GM12891 (cell line): ENCODE data around the gene KRT1.

Source experiments
- DNase-seq: peaks from one replicate; pipeline ENCODE4 v3.0.0; 2011; ENCODE audit warnings: low spot score; ENCODE audit not compliant: insufficient read length
- FAIRE-seq: peaks from 2 replicates; lab custom pipeline; 2011; peaks lifted over from hg19 to GRCh38; lab: Jason Lieb, UNC
- PAX5 ChIP-seq: IDR thresholded peaks from 2 replicates; pipeline ENCODE4 v1.6.1; 2011; ENCODE audit warnings: low read length, moderate library complexity, mild to moderate bottlenecking; ENCODE audit not compliant: insufficient read depth, severe bottlenecking
- POLR2A ChIP-seq: IDR thresholded peaks from 2 replicates; pipeline ENCODE4 v1.6.1; 2011; ENCODE audit warnings: low read depth, low read length, control low read depth
- POLR2AphosphoS5 ChIP-seq: IDR thresholded peaks from 2 replicates; pipeline ENCODE4 v1.6.1; 2011; ENCODE audit warnings: low read depth, low read length, control low read depth
- POU2F2 ChIP-seq: IDR thresholded peaks from 2 replicates; pipeline ENCODE4 v1.6.1; 2011; ENCODE audit warnings: low read depth, mild to moderate bottlenecking, control low read depth, low read length, moderate library complexity
- SPI1 ChIP-seq: IDR thresholded peaks from 2 replicates; pipeline ENCODE4 v1.6.1; 2011; ENCODE audit warnings: low read depth, low read length, control low read depth
- TAF1 ChIP-seq: IDR thresholded peaks from 2 replicates; pipeline ENCODE4 v1.6.1; 2011; ENCODE audit warnings: low read depth, low read length, control low read depth

The KRT1 gene

DNA sequence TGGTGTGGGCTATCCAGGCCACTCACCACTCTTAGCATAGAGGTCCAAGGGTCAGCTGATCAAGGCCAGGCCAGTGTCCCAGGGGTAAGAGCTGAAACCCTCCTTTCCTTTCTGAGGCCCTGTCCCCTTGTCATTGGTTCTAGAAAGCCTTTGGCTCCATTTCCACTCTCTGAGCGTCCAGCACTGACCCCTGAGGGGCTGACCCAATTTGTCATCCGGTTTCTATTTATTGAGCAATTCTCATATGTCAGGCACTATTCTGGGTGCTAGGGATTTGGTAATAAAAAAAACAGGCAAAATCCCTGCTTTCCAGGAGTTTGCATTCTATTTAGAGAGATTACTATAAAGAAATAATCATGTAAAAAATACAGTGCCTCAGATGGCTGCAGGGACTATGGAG lies 19.8 kb upstream of the KRT1 start:
- FAIRE-seq (no peak), DNase-seq (no peak)
- TF ChIP-seq TAF1: no peak
- no peak for TF ChIP-seq POLR2AphosphoS5
- no peak for TF ChIP-seq PAX5
- no peak for TF ChIP-seq POLR2A
- TF ChIP-seq SPI1: no peak

DNA sequence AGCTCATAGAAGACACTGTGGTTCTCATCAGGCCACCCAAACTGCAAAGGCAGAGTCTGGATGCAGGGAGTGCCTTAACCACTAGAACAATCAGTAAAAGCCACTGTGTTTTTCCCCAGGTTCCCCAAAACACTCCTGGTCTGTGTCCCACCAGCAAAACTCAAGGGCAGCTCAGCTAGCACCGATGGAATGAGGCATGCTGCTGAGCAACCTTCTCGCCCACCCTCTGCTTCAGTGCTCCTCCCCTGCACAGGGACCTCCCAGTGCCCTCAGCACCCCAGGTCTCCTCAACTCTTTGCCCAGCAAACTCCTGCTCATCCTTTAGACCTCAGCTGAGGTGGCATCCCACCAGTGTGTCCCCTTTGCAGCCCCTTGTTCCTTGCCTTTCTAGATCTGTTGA lies 19.2 kb upstream of the KRT1 start:
- TF ChIP-seq SPI1 (no peak), PAX5 (no peak)
- FAIRE-seq (no peak), DNase-seq (no peak)

DNA sequence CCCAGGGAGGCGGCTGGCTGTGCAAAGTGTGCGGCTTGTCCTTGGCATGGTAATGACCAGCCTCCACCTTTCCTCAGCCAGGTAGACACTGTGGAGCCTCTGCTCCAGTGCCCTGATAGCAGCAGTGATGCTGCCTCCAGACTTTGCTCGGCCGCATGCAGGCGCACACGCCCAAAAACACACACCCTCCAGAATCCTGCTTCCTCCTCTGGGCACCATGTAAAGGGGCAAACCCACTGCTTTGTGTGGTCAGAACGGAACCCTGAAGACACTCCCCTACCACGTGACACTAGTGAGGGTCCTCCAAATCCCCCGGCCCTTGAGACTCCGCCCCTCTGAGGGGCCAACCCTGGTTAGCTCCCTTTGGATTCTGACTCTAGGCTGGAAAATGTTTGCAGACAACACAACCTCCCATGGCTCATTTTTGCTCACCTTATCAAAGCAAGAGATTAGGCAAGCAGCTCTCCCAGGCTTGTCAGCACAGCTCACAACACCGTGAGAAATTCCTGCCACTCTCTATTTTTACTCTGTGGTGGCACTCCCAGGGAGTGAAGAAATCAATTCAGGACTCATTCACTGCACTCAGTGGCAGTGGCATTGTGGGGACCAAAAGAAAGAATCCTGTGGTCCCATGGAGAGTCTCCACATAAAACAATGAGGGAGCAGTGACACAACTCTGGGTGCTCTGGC lies 18.6 kb upstream of the KRT1 start:
- FAIRE-seq (no peak), DNase-seq (no peak)
- TF ChIP-seq PAX5: no peak
- TF ChIP-seq POLR2AphosphoS5: no peak
- no peak for TF ChIP-seq POU2F2
- TF ChIP-seq SPI1: no peak
- TF ChIP-seq TAF1: no peak
- no peak for TF ChIP-seq POLR2A

- DNase-seq (no peak), FAIRE-seq (no peak)
- TF ChIP-seq POU2F2: no peak
- no peak for TF ChIP-seq SPI1
- TF ChIP-seq PAX5: no peak
- TF ChIP-seq POLR2AphosphoS5: no peak
- no peak for TF ChIP-seq TAF1
These were observed 16.9 kb upstream of the KRT1 start for GRCh38 chr12:52697058-52697582.

- DNase-seq (no peak), FAIRE-seq (no peak)
- TF ChIP-seq POLR2AphosphoS5 (no peak), POLR2A (no peak), TAF1 (no peak), PAX5 (no peak), SPI1 (no peak)
These were observed 16.4 kb upstream of the KRT1 start for GRCh38 chr12:52696588-52696987.

- FAIRE-seq: no peak
- DNase-seq: no peak
- no peak for TF ChIP-seq POLR2A
- no peak for TF ChIP-seq PAX5
These were observed 14.8 kb upstream of the KRT1 start for GRCh38 chr12:52695039-52695438.

DNA sequence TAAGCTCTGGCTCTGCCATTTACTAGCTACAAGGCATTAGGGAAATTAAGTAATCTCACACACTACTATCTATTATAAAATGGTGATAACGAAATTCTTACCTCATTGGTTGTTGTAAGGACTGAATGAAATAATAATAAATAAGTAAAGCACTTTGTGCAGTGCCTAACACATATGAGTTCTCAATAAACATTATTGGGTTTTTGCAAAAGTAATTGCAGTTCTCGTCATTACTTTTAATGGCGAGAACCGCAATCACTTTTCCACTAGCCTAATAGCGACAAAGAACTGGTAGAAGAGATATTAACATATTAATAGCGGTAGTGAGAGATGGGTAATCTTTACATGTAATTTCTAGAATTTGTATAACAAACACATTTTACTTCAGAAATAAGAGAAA lies 13.9 kb upstream of the KRT1 start:
- FAIRE-seq: no peak
- DNase-seq: no peak
- TF ChIP-seq POLR2A: no peak
- no peak for TF ChIP-seq TAF1
- TF ChIP-seq POLR2AphosphoS5: no peak
- no peak for TF ChIP-seq SPI1
- no peak for TF ChIP-seq POU2F2
- no peak for TF ChIP-seq PAX5

GRCh38 chr12:52693261-52693660 lies 13.1 kb upstream of the KRT1 start:
- TF ChIP-seq POU2F2 (no peak), PAX5 (no peak), POLR2A (no peak), POLR2AphosphoS5 (no peak), SPI1 (no peak), TAF1 (no peak)

DNA sequence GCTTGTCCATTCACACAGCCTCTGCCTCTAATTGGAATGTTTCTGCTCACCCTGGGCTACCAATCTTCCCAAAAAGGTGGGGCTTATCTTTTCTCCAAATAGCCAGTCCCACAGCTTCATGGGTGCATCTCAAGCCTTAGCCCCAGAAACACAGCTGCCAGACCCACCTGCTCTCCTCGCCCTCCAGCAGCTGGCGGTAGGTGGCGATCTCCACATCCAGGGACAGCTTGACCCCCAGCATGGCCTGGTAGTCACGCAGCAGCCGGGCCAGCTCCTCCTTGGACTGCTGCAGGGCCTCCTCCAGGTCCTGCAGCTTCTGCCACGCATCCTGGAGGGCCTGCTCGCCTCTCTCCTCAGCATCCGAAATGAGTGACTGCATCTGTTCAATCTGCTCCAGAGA lies 12.0 kb upstream of the KRT1 start:
- TF ChIP-seq POLR2A (no peak), POLR2AphosphoS5 (no peak)

More at GRCh38 chr12:52693261-52693660, 13.1 kb upstream of the KRT1 start:
- no peak for DNase-seq
- FAIRE-seq: no peak

GRCh38 chr12:52691841-52692150 lies 11.6 kb upstream of the KRT1 start:
- no peak for DNase-seq

More for the DNA sequence above, 12.0 kb upstream of the KRT1 start:
- DNase-seq (no peak), FAIRE-seq (no peak)

DNA sequence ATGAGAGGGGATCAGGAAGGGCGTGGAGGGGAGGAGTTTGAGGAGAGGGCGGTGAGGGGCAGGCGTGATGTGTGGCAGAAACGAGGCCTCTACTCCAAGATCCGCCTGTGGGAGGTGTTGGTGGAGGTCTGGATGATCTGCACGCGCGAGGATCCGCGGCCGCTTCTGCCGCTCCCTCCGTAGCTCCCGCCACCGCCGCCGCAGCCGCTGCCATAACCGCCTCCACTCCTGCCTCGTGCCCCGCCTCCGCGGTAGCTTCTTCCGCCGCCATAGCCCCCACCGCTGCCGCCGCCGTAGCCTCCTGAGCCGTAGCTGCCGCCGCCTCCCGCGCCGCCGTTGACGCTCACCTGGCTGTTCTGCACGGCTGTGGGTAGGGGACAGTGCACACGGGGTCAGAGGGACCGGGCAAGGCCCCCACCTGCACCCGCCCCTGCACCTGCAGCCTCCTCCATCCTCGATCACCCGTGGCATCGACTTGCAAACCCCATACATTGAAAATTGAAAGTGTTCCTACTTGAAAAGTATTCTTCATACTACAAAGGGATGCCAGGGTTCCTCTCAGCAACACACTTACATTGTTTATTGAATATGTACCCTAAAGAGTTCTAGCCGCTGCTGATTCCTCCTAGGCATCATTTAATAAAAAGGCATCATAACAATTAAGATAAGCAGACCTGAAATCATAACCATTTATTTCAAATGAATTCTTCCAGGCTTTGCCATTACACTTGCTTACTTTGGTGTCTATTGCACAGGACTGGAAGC lies 11.1 kb upstream of the KRT1 start:
- FAIRE-seq (no peak), DNase-seq (no peak)
- no peak for TF ChIP-seq TAF1
- no peak for TF ChIP-seq SPI1
- no peak for TF ChIP-seq POLR2AphosphoS5
- TF ChIP-seq POLR2A: no peak
- no peak for TF ChIP-seq POU2F2
- TF ChIP-seq PAX5: no peak

More at GRCh38 chr12:52691841-52692150, 11.6 kb upstream of the KRT1 start:
- TF ChIP-seq POU2F2 (no peak), SPI1 (no peak)
- no peak for FAIRE-seq
